NCI-H128 (cell line): ENCODE results near the gene NSUN3.

Experiments used
- DNase-seq: peaks from one replicate; lab custom pipeline; 2025; ENCODE audit not compliant: unreplicated experiment; lab: John Stamatoyannopoulos, UW

NSUN3 gene

GRCh38 chr3:94117729-94118128 is 54.9 kb downstream of the NSUN3 start:
- no peak for DNase-seq

- DNase-seq: no peak
These were observed 55.5 kb downstream of the NSUN3 start for GRCh38 chr3:94118390-94118789.

GRCh38 chr3:94121161-94121560 is 58.3 kb downstream of the NSUN3 start:
- no peak for DNase-seq

- no peak for DNase-seq
These were observed 64.3 kb downstream of the NSUN3 start for GRCh38 chr3:94127115-94127514.

GRCh38 chr3:94130690-94131089 is 67.8 kb downstream of the NSUN3 start:
- no peak for DNase-seq

GRCh38 chr3:94132777-94133176 is 69.9 kb downstream of the NSUN3 start:
- no peak for DNase-seq

- no peak for DNase-seq
These were observed 73.3 kb downstream of the NSUN3 start for GRCh38 chr3:94136133-94136532.

- no peak for DNase-seq
These were observed 74.5 kb downstream of the NSUN3 start for GRCh38 chr3:94137377-94137776.

- no peak for DNase-seq
These were observed 83.6 kb downstream of the NSUN3 start for GRCh38 chr3:94146455-94146854.

GRCh38 chr3:94147012-94147411 is 84.2 kb downstream of the NSUN3 start:
- DNase-seq: no peak

- no peak for DNase-seq
These were observed 87.3 kb downstream of the NSUN3 start for GRCh38 chr3:94150113-94150512.

- no peak for DNase-seq
These were observed 93.8 kb downstream of the NSUN3 start for GRCh38 chr3:94156626-94157025.

- no peak for DNase-seq
These were observed 95.7 kb downstream of the NSUN3 start for GRCh38 chr3:94158512-94158911.

- DNase-seq: no peak
These were observed 96.4 kb downstream of the NSUN3 start for GRCh38 chr3:94159062-94159828.

GRCh38 chr3:94162700-94163099 is 99.8 kb downstream of the NSUN3 start:
- no peak for DNase-seq

GRCh38 chr3:94167346-94167745 is 104.5 kb downstream of the NSUN3 start:
- DNase-seq: no peak

GRCh38 chr3:94167796-94168195 is 104.9 kb downstream of the NSUN3 start:
- no peak for DNase-seq

GRCh38 chr3:94171954-94172353 is 109.1 kb downstream of the NSUN3 start:
- DNase-seq: no peak

GRCh38 chr3:94172695-94173310 is 109.9 kb downstream of the NSUN3 start:
- no peak for DNase-seq

GRCh38 chr3:94173673-94174434 is 111.0 kb downstream of the NSUN3 start:
- DNase-seq: no peak

GRCh38 chr3:94175677-94176076 is 112.8 kb downstream of the NSUN3 start:
- no peak for DNase-seq
